ENCODE data around the gene IFT27.

The IFT27 gene

GRCh38 chr22:36769541-36770512, 6.1 kb downstream of the IFT27 start:
- no peak for TF ChIP-seq CTCF (IDR thresholded peaks at IDR 0.05; ENCODE audit: low read depth, low read length)
- DNase-seq: peak; percentile 6
- Histone ChIP-seq H3K36me3 (no peaks in the 10 kb centered on the region), H3K4me1 (no peaks in the 10 kb centered on the region), H3K9me3 (no peaks in the 10 kb centered on the region), H3K27me3 (no peaks in the 10 kb centered on the region), H3K4me3 (ENCODE audit: low read depth, low read length) (no peak overlapping the region)

- H3K9me3 ChIP-seq: no peaks in the 10 kb centered on the region
- no peaks in the 10 kb centered on the region for H3K36me3 ChIP-seq
- no peak for TF ChIP-seq CTCF (IDR thresholded peaks at IDR 0.05; ENCODE audit: low read depth, low read length)
- DNase-seq: no peak
- no peaks in the 10 kb centered on the region for H3K27me3 ChIP-seq
- no peak overlapping the region for H3K4me3 ChIP-seq (ENCODE audit: low read depth, low read length)
- H3K4me1 ChIP-seq: no peaks in the 10 kb centered on the region
Measured at GRCh38 chr22:36768616-36769015, 7.3 kb downstream of the IFT27 start.

GRCh38 chr22:36768141-36768540, 7.8 kb downstream of the IFT27 start:
- TF ChIP-seq CTCF (IDR thresholded peaks at IDR 0.05; ENCODE audit: low read depth, low read length): no peak

GRCh38 chr22:36767035-36767775, 8.7 kb downstream of the IFT27 start:
- H3K36me3 ChIP-seq: no peaks in the 10 kb centered on the region
- H3K4me3 ChIP-seq (ENCODE audit: low read depth, low read length): no peak overlapping the region
- no peaks in the 10 kb centered on the region for H3K27me3 ChIP-seq
- no peaks in the 10 kb centered on the region for H3K4me1 ChIP-seq
- no peak for TF ChIP-seq CTCF (IDR thresholded peaks at IDR 0.05; ENCODE audit: low read depth, low read length)
- DNase-seq: no peak
- H3K9me3 ChIP-seq: no peaks in the 10 kb centered on the region

More at GRCh38 chr22:36768141-36768540, 7.8 kb downstream of the IFT27 start:
- peak; percentile 0 for DNase-seq
- H3K27me3 ChIP-seq: no peaks in the 10 kb centered on the region
- H3K4me1 ChIP-seq: no peaks in the 10 kb centered on the region
- no peak overlapping the region for H3K4me3 ChIP-seq (ENCODE audit: low read depth, low read length)
- no peaks in the 10 kb centered on the region for H3K9me3 ChIP-seq
- H3K36me3 ChIP-seq: no peaks in the 10 kb centered on the region

GRCh38 chr22:36765943-36766450, 9.9 kb downstream of the IFT27 start:
- peak; percentile 3 for DNase-seq
- no peaks in the 10 kb centered on the region for H3K36me3 ChIP-seq
- no peaks in the 10 kb centered on the region for H3K9me3 ChIP-seq
- H3K4me3 ChIP-seq (ENCODE audit: low read depth, low read length): no peak overlapping the region
- no peak for TF ChIP-seq CTCF (IDR thresholded peaks at IDR 0.05; ENCODE audit: low read depth, low read length)
- no peaks in the 10 kb centered on the region for H3K27me3 ChIP-seq
- H3K4me1 ChIP-seq: no peaks in the 10 kb centered on the region
